ENCODE results near the gene DCAKD.

The DCAKD gene

DNA sequence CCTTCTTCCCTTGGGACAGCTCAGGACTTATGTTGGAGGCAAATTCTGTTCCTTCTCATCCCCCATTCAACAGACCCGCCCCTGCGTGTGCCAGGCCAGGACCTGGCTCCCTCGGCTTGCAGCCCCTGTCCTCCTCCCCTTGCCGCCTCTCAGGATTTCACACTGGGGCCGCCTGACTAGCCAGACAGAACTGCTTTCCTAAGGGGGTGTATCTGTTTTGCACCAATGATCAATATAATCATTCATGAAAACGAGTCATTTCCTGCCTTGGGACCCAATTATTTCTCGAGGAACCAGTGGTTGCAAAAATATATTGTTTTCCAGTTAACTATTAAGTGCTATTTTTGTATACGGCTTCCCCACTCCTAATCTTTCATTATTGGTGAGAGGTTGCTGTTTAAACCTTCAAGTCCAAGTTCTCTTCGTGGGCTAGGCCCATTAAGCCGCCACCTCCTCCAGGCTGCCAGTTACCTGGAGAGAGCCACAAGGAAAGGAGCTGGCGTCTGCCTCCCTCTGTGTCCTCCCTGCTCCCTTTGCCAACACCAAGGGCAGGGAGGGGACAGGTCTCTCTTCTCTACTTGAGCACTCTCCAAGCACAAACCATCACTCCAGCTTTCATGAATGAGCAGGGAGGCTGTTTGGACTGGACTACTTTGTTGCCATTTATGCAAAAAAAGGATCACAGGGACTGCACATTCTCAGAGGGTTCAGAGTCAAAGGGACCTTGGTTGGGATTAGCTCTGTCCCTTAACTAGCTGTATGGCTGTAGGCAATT, 8.9 kb downstream of the DCAKD start:
- no peak overlapping the region for H3K9ac ChIP-seq (ENCODE audit: low read length)
- H3K27me3 ChIP-seq (replicated peaks; ENCODE audit: control insufficient read depth, insufficient read depth, low read length), result no peaks in the 10 kb centered on the region
- H3K4me1 ChIP-seq (ENCODE audit: control insufficient read depth, insufficient read depth, low read length), result peaks cover 19% of the 10 kb centered on the region
- DNase-seq (ENCODE audit: low read depth), result no peak
- no peaks in the 10 kb centered on the region for H3K9me3 ChIP-seq (ENCODE audit: control insufficient read depth, low read length)
- no peak overlapping the region for H3K4me3 ChIP-seq (ENCODE audit: low read length)
- H3K36me3 ChIP-seq (ENCODE audit: control insufficient read depth, insufficient read depth, low read length, severe bottlenecking), result no peaks in the 10 kb centered on the region

DNA sequence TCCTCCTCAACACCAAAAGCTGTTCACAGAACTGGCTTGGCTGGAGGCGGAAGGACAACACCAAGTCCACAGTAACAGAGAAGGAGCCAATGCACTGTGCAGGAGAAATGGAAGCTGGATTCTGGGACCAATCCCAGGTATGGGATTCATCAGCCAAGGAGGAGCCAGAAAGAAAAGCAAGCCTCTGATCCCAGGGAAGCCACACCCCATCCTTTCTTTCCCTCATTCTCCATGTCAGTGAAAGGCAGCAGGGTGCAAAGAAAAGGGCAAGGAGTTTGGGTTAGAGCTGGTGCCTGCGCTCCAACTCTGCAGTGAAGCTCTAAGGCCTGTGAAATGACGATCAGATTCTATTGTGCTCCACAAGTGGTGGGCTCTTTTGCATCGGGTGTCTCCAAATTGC, 11.0 kb downstream of the DCAKD start:
- H3K27me3 ChIP-seq (replicated peaks; ENCODE audit: control insufficient read depth, insufficient read depth, low read length), result no peaks in the 10 kb centered on the region
- H3K4me3 ChIP-seq (ENCODE audit: low read length), result no peak overlapping the region
- peaks cover 11% of the 10 kb centered on the region for H3K4me1 ChIP-seq (ENCODE audit: control insufficient read depth, insufficient read depth, low read length)
- no peak overlapping the region for H3K9ac ChIP-seq (ENCODE audit: low read length)
- no peaks in the 10 kb centered on the region for H3K36me3 ChIP-seq (ENCODE audit: control insufficient read depth, insufficient read depth, low read length, severe bottlenecking)
- no peak for DNase-seq (ENCODE audit: low read depth)
- no peaks in the 10 kb centered on the region for H3K9me3 ChIP-seq (ENCODE audit: control insufficient read depth, low read length)

DNA sequence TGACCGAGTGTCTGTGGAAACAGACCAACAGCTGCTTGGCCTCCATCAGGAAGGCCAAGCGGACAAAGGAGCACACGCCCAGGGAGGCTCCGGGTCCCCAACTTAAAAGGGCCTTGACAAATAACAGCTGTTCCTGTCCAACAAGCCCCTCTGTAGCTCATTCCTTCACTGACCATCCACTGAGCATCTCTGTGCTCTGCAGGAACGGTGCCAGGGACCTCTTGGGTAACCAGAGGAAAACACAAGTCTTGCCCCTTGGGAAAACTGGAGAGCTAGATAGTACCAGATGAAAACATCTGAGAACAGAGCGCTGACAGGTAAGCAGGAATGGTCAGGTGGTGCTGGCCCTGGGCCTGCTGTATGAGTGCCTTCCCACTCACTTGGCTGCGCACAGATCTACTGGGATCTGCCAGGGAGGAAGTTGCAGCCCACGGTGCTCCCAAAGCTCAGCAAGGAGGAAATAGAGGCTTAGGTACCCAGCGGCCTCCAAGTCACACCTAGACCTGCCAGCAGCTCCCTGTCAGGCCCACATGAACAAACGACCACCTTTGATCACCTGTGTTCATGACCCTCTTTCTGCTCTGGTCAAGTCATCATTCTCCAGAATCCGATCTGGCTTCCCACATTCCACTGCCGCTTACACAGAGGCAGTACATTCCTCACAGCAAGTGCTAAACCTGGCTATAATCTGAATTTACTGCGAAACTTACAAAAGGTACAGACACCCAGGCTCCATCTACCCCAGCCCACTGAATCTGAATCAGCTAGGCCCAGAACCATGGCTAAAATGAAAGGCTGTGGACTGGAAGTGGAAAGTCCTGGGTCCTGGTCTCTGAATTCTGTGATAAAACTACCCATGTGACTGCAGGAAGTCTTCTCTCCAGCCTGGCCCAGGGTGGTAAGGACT, 12.5 kb downstream of the DCAKD start:
- H3K36me3 ChIP-seq (ENCODE audit: control insufficient read depth, insufficient read depth, low read length, severe bottlenecking), result no peaks in the 10 kb centered on the region
- H3K9me3 ChIP-seq (ENCODE audit: control insufficient read depth, low read length), result no peaks in the 10 kb centered on the region
- no peak overlapping the region for H3K4me3 ChIP-seq (ENCODE audit: low read length)
- no peak for DNase-seq (ENCODE audit: low read depth)
- no peaks in the 10 kb centered on the region for H3K27me3 ChIP-seq (replicated peaks; ENCODE audit: control insufficient read depth, insufficient read depth, low read length)
- peaks cover 6% of the 10 kb centered on the region for H3K4me1 ChIP-seq (ENCODE audit: control insufficient read depth, insufficient read depth, low read length)
- no peak overlapping the region for H3K9ac ChIP-seq (ENCODE audit: low read length)

DNA sequence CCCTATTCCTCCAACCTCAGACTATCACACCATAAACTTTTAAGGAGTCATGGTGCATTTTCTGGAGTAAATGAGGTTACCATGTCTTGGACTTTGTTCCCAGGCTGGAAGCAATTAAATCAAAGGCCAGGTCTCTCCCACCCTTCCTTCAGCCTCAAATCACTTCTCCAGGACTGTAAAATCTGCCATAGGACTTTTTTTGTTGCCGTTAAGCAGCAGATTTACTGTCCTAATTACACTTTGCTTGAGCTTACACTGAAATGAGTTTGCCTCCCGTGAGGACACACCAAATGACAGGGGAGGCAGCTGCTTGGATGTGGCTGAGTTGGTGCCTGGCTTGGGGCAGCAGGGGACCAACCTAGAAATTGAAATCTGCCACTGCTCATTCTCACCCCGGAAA, 14.7 kb downstream of the DCAKD start:
- Histone ChIP-seq H3K36me3 (ENCODE audit: control insufficient read depth, insufficient read depth, low read length, severe bottlenecking) (peaks cover 14% of the 10 kb centered on the region), H3K27me3 (replicated peaks; ENCODE audit: control insufficient read depth, insufficient read depth, low read length) (no peaks in the 10 kb centered on the region), H3K9ac (ENCODE audit: low read length) (no peak overlapping the region)

GRCh38 chr17:45035848-45036247, 15.6 kb downstream of the DCAKD start:
- no peak for DNase-seq (ENCODE audit: low read depth)
- H3K9ac ChIP-seq (ENCODE audit: low read length), result no peak overlapping the region
- peaks cover 6% of the 10 kb centered on the region for H3K4me1 ChIP-seq (ENCODE audit: control insufficient read depth, insufficient read depth, low read length)
- no peaks in the 10 kb centered on the region for H3K27me3 ChIP-seq (replicated peaks; ENCODE audit: control insufficient read depth, insufficient read depth, low read length)
- H3K9me3 ChIP-seq (ENCODE audit: control insufficient read depth, low read length), result no peaks in the 10 kb centered on the region
- H3K4me3 ChIP-seq (ENCODE audit: low read length), result no peak overlapping the region
- H3K36me3 ChIP-seq (ENCODE audit: control insufficient read depth, insufficient read depth, low read length, severe bottlenecking), result peaks cover 23% of the 10 kb centered on the region

More for the DNA sequence above, 14.7 kb downstream of the DCAKD start:
- Histone ChIP-seq H3K4me1 (ENCODE audit: control insufficient read depth, insufficient read depth, low read length) (peaks cover 6% of the 10 kb centered on the region), H3K9me3 (ENCODE audit: control insufficient read depth, low read length) (no peaks in the 10 kb centered on the region), H3K4me3 (ENCODE audit: low read length) (no peak overlapping the region)
- no peak for DNase-seq (ENCODE audit: low read depth)

GRCh38 chr17:45034599-45034998, 16.8 kb downstream of the DCAKD start:
- H3K36me3 ChIP-seq (ENCODE audit: control insufficient read depth, insufficient read depth, low read length, severe bottlenecking), result peaks cover 35% of the 10 kb centered on the region
- no peaks in the 10 kb centered on the region for H3K27me3 ChIP-seq (replicated peaks; ENCODE audit: control insufficient read depth, insufficient read depth, low read length)
- H3K4me3 ChIP-seq (ENCODE audit: low read length), result no peak overlapping the region
- peaks cover 6% of the 10 kb centered on the region for H3K4me1 ChIP-seq (ENCODE audit: control insufficient read depth, insufficient read depth, low read length)
- DNase-seq (ENCODE audit: low read depth), result no peak
- no peaks in the 10 kb centered on the region for H3K9me3 ChIP-seq (ENCODE audit: control insufficient read depth, low read length)
- H3K9ac ChIP-seq (ENCODE audit: low read length), result no peak overlapping the region

GRCh38 chr17:45032174-45032541, 19.3 kb downstream of the DCAKD start:
- DNase-seq (ENCODE audit: low read depth), result no peak
- Histone ChIP-seq H3K36me3 (ENCODE audit: control insufficient read depth, insufficient read depth, low read length, severe bottlenecking) (peaks cover 44% of the 10 kb centered on the region), H3K4me1 (ENCODE audit: control insufficient read depth, insufficient read depth, low read length) (no peaks in the 10 kb centered on the region), H3K9ac (ENCODE audit: low read length) (no peak overlapping the region), H3K9me3 (ENCODE audit: control insufficient read depth, low read length) (no peaks in the 10 kb centered on the region), H3K27me3 (replicated peaks; ENCODE audit: control insufficient read depth, insufficient read depth, low read length) (no peaks in the 10 kb centered on the region), H3K4me3 (ENCODE audit: low read length) (no peak overlapping the region)

DNA sequence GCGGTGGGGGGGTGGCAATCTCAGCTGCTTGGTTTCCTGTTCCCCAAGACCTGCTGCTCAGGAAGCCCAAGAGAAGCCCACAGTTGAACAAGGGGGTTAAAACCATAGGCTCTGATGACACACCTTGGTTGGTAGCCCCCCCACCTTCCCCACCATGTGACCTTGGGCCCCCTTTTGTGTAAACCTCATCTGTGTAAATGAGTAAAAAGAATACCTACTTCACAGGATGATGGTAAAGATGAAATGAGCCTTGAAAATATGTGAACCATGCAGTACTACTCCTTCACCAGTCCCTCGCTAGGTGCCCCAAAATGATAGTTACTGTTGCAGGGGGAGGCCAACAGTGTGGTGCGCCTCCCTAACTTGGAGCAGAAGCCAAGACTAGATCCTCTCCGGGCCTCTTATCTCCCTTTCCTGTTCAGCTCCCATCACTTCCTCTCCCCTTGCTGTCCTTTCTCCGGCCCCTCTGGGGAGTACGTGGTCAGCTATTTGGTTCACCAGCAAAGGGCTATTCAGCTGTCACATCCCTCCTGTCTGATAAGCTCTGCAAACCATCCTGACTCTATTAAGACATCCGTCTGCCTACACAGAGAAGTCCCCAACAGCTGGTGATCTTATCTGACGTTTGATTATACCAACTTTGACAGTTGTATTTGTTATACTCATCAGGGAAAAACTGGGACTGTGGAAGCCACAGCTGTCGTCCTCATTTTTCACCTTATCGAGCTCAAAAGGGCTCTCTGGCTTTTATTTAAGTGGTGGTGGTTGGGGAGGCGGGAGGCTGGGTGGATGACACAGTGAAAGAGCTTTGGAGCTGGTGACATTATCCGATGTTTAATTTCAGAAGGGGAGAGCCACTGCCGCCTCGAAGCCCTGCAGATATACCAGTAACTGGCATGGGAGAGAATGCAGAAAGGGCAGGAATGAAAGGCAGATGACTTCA, 19.9 kb downstream of the DCAKD start:
- Histone ChIP-seq H3K36me3 (ENCODE audit: control insufficient read depth, insufficient read depth, low read length, severe bottlenecking) (peaks cover 49% of the 10 kb centered on the region), H3K9ac (ENCODE audit: low read length) (no peak overlapping the region), H3K27me3 (replicated peaks; ENCODE audit: control insufficient read depth, insufficient read depth, low read length) (no peaks in the 10 kb centered on the region), H3K9me3 (ENCODE audit: control insufficient read depth, low read length) (no peaks in the 10 kb centered on the region), H3K4me3 (ENCODE audit: low read length) (no peak overlapping the region), H3K4me1 (ENCODE audit: control insufficient read depth, insufficient read depth, low read length) (no peaks in the 10 kb centered on the region)
- DNase-seq (ENCODE audit: low read depth), result no peak

DNA sequence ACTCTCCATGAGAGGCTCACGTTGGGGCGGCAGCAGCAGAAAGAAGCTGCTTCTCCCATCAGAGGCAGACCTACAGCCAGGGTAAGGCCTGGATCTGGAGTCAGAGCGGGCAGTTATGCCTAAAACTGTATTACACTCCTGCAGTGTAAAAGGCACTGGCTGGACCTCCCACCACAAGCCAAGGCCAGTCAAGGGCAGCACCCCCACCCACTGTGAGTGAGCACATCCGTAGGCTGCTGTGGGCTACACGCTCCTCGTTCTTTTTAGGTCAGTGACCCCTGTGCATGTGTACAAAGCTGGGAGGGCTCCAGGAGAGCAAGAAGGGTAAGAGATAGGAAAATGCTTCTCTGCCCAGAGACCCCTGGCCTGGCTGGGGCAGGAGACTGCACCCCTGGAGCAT, 20.7 kb downstream of the DCAKD start:
- no peak overlapping the region for H3K4me3 ChIP-seq (ENCODE audit: low read length)
- H3K4me1 ChIP-seq (ENCODE audit: control insufficient read depth, insufficient read depth, low read length), result no peaks in the 10 kb centered on the region
- H3K27me3 ChIP-seq (replicated peaks; ENCODE audit: control insufficient read depth, insufficient read depth, low read length), result no peaks in the 10 kb centered on the region
- no peak for DNase-seq (ENCODE audit: low read depth)
- H3K36me3 ChIP-seq (ENCODE audit: control insufficient read depth, insufficient read depth, low read length, severe bottlenecking), result peaks cover 50% of the 10 kb centered on the region
- H3K9me3 ChIP-seq (ENCODE audit: control insufficient read depth, low read length), result no peaks in the 10 kb centered on the region
- H3K9ac ChIP-seq (ENCODE audit: low read length), result no peak overlapping the region

- no peak overlapping the region for H3K4me3 ChIP-seq (ENCODE audit: low read length)
- no peak for DNase-seq (ENCODE audit: low read depth)
- no peak overlapping the region for H3K9ac ChIP-seq (ENCODE audit: low read length)
- H3K9me3 ChIP-seq (ENCODE audit: control insufficient read depth, low read length), result no peaks in the 10 kb centered on the region
- H3K4me1 ChIP-seq (ENCODE audit: control insufficient read depth, insufficient read depth, low read length), result no peaks in the 10 kb centered on the region
- H3K36me3 ChIP-seq (ENCODE audit: control insufficient read depth, insufficient read depth, low read length, severe bottlenecking), result peaks cover 54% of the 10 kb centered on the region
- H3K27me3 ChIP-seq (replicated peaks; ENCODE audit: control insufficient read depth, insufficient read depth, low read length), result no peaks in the 10 kb centered on the region
These were observed 21.5 kb downstream of the DCAKD start for GRCh38 chr17:45029758-45030423.
